Breast epithelium (tissue), 4 donors: ENCODE results near the gene ILDR2. TPM values are rescaled to one million over a fixed set of nuclear protein-coding genes. Genes with fewer than 3 reads are reported as not detected.

ENCODE experiments used
- DNase-seq, 2 donors: peaks; one replicate each; pipeline ENCODE4 v3.0.0-alpha.2; 2019; ENCODE audit warnings: low spot score in 2 of 2
- H3K27ac ChIP-seq, 2 donors: fragments of 200-600 bp; sonication (generic) in 1 of 2; one replicate each; pipeline ENCODE4 v1.5.1; 2016 to 2019; ENCODE audit warnings: mild to moderate bottlenecking in 1 of 2
- H3K27me3 ChIP-seq, 2 donors: fragments of 200-600 bp; sonication (generic) in 1 of 2; one replicate each; pipeline versions ENCODE4 v1.5.1 to v1.6.0; 2017 to 2019; ENCODE audit warnings: control low read depth in 1 of 2, mild to moderate bottlenecking in 1 of 2
- H3K36me3 ChIP-seq: fragments of 200-600 bp; one replicate; pipeline ENCODE4 v1.5.1; 2019
- H3K4me1 ChIP-seq, 2 donors: fragments of 200-600 bp; sonication (generic); one replicate each; pipeline ENCODE4 v1.5.1; 2016 to 2019; ENCODE audit warnings: control low read depth in 1 of 2
- H3K4me3 ChIP-seq, 3 donors: fragments of 200-600 bp; sonication (generic); 1 replicate in 2 of 3; 2 replicates in 1 of 3; pipeline ENCODE4 v1.5.1; 2016 to 2019; ENCODE audit warnings: mild to moderate bottlenecking in 3 of 3, moderate library complexity in 2 of 3
- H3K9me3 ChIP-seq, 2 donors: fragments of 200-600 bp; sonication (generic) in 1 of 2; one replicate each; pipeline ENCODE4 v1.5.1; 2016 to 2019; ENCODE audit warnings: control low read depth in 1 of 2
- CTCF ChIP-seq, 3 donors: fragments of 450-650 bp; IDR thresholded peaks; one replicate each; pipeline ENCODE4 v1.5.1; 2016 to 2017; ENCODE audit warnings: antibody characterized with exemption in 3 of 3, mild to moderate bottlenecking in 3 of 3, moderate library complexity in 3 of 3
- POLR2A ChIP-seq: fragments of 450-650 bp; IDR thresholded peaks from one replicate; pipeline ENCODE4 v1.6.1; 2016; ENCODE audit warnings: antibody characterized with exemption, mild to moderate bottlenecking, moderate library complexity
- POLR2AphosphoS5 ChIP-seq, 3 donors: sonication (generic); formaldehyde crosslinking; IDR thresholded peaks; one replicate each; pipeline ENCODE4 v1.6.1; 2017; ENCODE audit warnings: antibody characterized with exemption in 3 of 3
- intact Hi-C: fragments of 100-400 bp; cut with DNase I; formaldehyde crosslinking; loops from one replicate; pipeline ENCODE4 v1.15.1; 2023; ENCODE audit warnings: low total_unique reads
- total RNA-seq, 3 donors: library from RNA; depleted of rRNA; stranded (reverse); fragments of >200 nt; gene quantifications; one replicate each; pipeline ENCODE4 v1.1.0, GENCODE V29; 2016

Gene ILDR2
- total RNA-seq, 3 donors from 2014 or later, result 1.9 TPM; not detected in 2

GRCh38 chr1:166933140-166933539, 42.2 kb downstream of the ILDR2 start:
- TF ChIP-seq POLR2A (no peak), CTCF (IDR thresholded peaks at IDR 0.05) (no peak), POLR2AphosphoS5 (IDR thresholded peaks at IDR 0.05) (no peak)
- no peaks in the 10 kb centered on the region for H3K36me3 ChIP-seq
- no peak for DNase-seq
- no peak overlapping the region for H3K27ac ChIP-seq
- no peaks in the 10 kb centered on the region for H3K9me3 ChIP-seq
- intact Hi-C loops, result loop anchor here (5.0 kb wide), 1 partner anchor 34 kb away; no protein-coding TSS in a partner anchor
- H3K27me3 ChIP-seq, result no peaks in the 10 kb centered on the region
- H3K4me3 ChIP-seq, result no peak overlapping the region
- no peaks in the 10 kb centered on the region for H3K4me1 ChIP-seq

GRCh38 chr1:166929911-166930310, 45.4 kb downstream of the ILDR2 start:
- H3K4me3 ChIP-seq, result no peak overlapping the region
- intact Hi-C loops, result loop anchor here (5.0 kb wide), 1 partner anchor 37 kb away; no protein-coding TSS in a partner anchor

GRCh38 chr1:166927701-166928100, 47.6 kb downstream of the ILDR2 start:
- Histone ChIP-seq H3K4me1 (no peaks in the 10 kb centered on the region), H3K9me3 (no peaks in the 10 kb centered on the region), H3K4me3 (no peak overlapping the region), H3K27me3 (no peaks in the 10 kb centered on the region), H3K27ac (no peak overlapping the region), H3K36me3 (no peaks in the 10 kb centered on the region)
- intact Hi-C loops, result no loop called here
- no peak for DNase-seq
- TF ChIP-seq CTCF (IDR thresholded peaks at IDR 0.05), result no peak
- no peak for TF ChIP-seq POLR2A

More at GRCh38 chr1:166929911-166930310, 45.4 kb downstream of the ILDR2 start:
- Histone ChIP-seq H3K4me1 (no peaks in the 10 kb centered on the region), H3K27ac (no peak overlapping the region), H3K36me3 (no peaks in the 10 kb centered on the region), H3K27me3 (no peaks in the 10 kb centered on the region), H3K9me3 (no peaks in the 10 kb centered on the region)
- TF ChIP-seq POLR2A, result no peak
- no peak for TF ChIP-seq POLR2AphosphoS5 (IDR thresholded peaks at IDR 0.05)
- TF ChIP-seq CTCF (IDR thresholded peaks at IDR 0.05), result no peak
- no peak for DNase-seq

GRCh38 chr1:166925810-166926478, 49.4 kb downstream of the ILDR2 start:
- DNase-seq, result no peak
- intact Hi-C loops, result no loop called here
- H3K4me3 ChIP-seq, result no peak overlapping the region
- no peak for TF ChIP-seq POLR2AphosphoS5 (IDR thresholded peaks at IDR 0.05)
- no peak for TF ChIP-seq POLR2A
- no peak for TF ChIP-seq CTCF (IDR thresholded peaks at IDR 0.05)
- no peaks in the 10 kb centered on the region for H3K9me3 ChIP-seq
- H3K27ac ChIP-seq, result no peak overlapping the region
- no peaks in the 10 kb centered on the region for H3K4me1 ChIP-seq
- H3K27me3 ChIP-seq, result peaks cover 2 to 11% of the 10 kb centered on the region in 2 donors
- H3K36me3 ChIP-seq, result no peaks in the 10 kb centered on the region

GRCh38 chr1:166924823-166925541, 50.4 kb downstream of the ILDR2 start:
- no peak for DNase-seq
- Histone ChIP-seq H3K27ac (no peak overlapping the region), H3K27me3 (peaks cover 3 to 21% of the 10 kb centered on the region in 2 donors), H3K4me3 (no peak overlapping the region), H3K4me1 (no peaks in the 10 kb centered on the region), H3K36me3 (no peaks in the 10 kb centered on the region), H3K9me3 (no peaks in the 10 kb centered on the region)
- intact Hi-C loops, result no loop called here
- TF ChIP-seq POLR2AphosphoS5 (IDR thresholded peaks at IDR 0.05) (no peak), CTCF (IDR thresholded peaks at IDR 0.05) (no peak), POLR2A (no peak)
